Fibroblast of skin of abdomen (primary cell): ENCODE data around the gene NAT16.
"Not testable (repeated sequence)": the region's sequence is repeated elsewhere in the genome, so short reads cannot be mapped to it uniquely, and the experiment has no call there.

Experiments used
- DNase-seq: peaks from one replicate; pipeline ENCODE4 v3.0.0-alpha.2; 2013

Gene NAT16

DNA sequence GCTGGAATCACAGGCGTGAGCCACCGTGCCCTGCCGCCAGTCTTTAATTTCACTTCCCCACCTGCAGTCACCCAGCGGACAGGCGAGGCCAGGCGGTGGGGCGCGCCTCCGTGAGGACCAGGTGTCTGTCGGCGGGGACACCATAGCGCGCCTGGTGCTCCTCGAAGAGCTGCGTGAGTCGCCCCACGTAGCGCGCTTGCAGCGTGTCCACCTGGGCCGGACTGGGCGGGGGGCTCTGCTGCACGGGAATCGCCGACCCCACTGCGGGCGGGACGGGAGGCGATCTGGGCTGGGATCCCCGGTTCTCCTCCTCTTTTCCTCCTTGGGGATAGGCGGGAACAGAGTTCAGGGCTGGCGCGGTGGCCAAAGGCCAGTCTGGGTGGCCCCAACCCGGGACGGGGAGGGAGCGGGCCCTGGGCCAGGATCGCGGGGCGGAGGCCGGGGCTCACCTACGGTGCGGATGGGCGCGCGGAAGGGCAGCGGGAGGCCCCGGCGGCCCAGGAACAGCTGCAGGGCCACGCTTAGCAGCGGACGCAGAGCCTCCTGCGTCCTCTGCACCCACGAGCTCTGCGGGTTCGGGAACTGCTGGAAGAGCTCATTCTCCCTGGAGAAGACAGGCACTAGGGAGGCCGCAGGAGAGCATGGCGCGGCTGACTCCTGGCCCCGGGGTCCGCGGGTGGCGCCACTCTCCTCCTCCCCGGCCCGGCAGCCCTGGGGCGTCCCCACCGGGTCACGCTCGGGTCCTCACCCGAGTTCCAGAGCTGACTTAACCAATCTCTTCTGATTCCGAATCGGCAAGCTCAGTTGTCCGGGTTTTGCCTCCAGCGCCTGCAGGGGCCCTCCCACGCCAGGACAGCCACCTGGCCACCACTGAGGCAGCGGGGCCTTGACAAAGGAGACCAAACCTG, 21.9 kb upstream of the NAT16 start:
- DNase-seq: no peak

DNA sequence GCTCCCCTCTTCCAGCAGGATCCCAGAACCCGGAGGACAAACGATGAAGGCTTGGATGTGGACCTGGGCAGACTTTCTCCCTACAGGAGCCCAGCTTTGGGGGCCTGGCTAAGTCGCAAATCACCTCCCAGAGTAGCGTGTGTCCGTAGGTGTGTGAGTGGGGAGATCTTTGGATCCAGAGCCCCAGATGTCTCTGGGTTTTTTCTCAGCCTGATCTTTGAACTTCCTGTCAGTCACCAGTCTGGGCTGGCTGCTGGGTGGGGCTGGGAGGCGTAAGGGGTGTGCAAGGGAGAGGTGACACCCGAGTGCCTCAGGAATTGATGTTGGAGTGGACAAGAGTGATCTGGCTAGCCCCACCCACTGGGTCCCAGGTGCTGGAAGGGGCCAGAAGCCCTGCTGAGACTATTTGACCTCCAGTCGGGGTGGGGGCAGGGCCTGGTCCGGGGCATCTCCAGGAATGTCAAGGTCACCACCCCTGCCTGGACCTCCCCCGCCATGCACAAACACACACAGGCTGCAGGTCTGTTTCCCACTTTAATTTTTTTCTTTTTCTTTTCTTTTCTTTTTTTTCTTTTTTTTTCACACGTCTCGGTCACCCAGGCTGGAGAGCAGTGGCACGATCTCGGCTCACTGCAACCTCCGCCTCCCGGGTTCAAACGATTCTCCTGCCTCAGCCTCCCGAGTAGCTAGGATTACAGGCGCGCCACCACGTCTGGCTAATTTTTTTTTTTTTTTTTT, 20.9 kb upstream of the NAT16 start, which contains the start of gene MOGAT3:
TSS of gene MOGAT3 (minus strand) at position 175 of the 738 bp plus-strand sequence. CDS start 182 bp downstream, outside the sequence.
- no peak for DNase-seq

DNA sequence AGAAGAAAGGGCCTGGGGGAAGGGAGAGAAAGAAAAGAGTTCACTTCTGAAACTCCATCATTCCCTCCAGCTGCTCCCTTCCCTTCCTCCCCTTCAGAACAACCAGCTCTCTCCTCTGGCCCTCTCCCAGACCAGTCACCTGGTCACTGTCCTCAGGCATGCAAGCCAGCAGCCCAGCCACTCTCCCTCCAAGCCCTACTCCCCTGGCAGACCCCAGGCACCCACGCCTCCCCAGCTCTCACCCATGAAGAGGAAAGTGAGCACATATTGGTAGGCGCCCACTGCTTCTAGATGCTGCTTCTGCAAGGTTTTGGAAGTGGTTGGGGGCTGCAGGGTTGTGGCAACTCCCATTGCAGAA, 20.4 kb upstream of the NAT16 start:
- DNase-seq: no peak

DNA sequence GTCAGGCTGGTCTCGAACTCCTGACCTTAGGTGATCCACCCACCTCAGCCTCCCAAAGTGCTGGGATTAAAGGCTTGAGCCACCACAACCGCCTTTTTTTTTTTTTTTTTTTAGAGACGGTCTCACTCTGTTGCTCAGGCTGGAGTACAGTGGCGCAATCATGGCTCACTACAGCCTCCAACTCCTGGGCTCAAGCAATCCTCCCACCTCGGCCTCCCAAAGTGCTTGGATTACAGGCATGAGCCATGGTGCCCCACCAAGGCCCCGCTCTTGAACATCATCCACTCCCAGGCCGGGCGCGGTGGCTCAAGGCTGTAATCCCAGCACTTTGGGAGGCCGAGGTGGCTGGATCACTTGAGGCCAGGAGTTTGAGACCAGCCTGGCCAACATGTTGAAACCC, 19.4 kb upstream of the NAT16 start:
- not testable (repeated sequence) for DNase-seq

DNA sequence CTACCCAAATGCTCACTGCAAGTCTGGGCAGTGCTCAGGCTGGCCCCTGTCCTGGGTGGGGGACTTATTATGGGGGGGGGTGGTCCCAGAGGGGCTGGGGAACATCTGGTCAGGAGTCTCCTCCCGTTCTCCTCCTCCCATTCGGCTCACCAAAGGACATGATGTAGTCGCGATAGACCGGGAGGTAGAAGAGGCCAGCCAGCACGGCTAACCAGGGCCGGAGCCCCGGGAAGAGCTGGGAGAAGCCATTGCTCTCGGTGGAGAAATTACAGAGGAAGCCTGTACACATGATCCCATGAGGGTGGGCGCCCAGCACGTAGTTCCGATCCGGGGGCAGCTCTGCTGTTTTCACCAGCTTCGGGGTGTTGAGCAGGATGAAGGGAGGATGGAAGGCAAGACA, 18.4 kb upstream of the NAT16 start:
- no peak for DNase-seq

DNA sequence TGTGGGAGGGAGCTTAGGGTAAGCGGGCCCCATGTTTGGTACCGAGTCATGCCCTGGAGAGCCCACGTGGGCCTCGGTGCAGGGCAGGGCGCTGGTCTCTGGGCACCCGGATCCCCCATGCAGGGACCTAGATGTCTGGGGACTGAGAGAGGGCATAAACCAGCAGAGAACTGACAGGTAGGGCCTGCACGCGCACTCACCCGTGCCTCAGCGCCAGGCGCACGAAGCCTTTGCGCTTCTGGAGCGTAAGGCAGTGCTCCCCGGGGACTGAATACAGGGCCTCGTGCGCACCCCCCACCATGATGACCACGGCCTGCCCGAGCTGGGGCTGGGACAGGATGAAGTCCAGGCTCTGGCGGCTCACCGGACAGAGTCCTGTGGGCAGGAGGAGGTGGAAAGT, 17.9 kb upstream of the NAT16 start:
- no peak for DNase-seq

DNA sequence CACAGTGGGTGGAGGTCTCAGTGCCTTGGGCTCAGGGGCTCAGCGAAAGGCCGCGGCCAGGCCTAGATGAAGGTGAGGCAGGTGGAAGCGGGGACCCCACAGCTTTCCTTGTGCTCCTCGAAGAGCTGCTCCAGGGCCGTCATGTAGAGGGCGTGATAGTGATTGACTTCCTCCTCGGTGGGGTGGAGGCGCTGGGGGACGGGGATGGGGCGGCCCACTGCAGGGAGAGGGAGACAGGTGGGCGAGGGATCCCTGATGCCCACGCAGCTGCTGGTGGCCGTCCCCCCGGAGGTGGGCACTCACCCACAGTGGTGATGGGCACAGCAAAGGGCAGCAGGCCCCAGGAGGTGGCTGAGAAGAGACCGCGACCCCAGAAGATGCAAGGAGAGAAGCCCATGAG, 15.8 kb upstream of the NAT16 start:
- no peak for DNase-seq

DNA sequence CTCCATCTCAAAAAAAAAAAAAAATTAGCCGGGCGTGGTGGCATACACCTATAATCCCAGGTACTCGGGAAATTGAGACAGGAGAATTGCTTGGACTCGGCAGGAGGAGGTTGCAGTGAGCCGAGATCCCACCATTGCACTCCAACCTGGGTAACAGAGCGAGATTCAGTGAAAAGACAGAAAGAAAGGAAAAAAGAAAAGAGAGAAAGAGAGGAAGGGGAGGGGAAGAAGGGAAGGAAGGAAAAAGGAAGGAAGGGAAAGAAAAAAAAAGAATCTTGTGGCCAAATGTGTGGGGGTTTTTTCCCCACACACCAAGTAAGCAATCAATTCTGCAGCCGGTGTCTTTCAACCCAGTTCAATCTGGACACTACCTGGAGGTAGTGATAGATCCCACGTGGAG, 9.0 kb upstream of the NAT16 start:
- no peak for DNase-seq

DNA sequence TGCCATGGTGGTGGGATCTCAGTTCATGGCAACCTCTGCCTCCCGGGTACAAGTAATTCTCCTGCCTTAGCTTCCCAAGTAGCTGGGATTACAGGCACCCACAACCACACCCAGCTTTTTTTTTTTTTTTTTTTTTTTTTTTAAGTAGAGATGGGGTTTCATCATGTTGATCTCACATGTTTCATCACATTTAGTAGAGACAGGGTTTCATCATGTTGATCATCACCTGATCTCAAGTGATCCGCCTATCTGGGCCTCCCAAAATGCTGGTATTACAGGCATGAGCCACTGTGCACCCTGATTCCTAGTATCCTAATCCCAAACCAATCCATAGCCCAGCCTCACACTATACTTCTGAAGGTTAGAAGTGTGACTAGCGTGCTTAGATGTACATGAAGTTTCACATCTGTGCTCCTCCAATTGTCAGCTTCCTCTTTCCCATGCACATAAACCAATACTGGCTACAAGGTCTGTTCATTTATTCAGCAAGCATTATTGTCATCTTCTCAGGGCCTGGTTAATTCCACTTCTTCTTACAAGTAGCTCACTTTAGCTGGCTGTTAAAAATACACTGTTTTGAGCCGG, 6.8 kb upstream of the NAT16 start:
- DNase-seq: no peak

DNA sequence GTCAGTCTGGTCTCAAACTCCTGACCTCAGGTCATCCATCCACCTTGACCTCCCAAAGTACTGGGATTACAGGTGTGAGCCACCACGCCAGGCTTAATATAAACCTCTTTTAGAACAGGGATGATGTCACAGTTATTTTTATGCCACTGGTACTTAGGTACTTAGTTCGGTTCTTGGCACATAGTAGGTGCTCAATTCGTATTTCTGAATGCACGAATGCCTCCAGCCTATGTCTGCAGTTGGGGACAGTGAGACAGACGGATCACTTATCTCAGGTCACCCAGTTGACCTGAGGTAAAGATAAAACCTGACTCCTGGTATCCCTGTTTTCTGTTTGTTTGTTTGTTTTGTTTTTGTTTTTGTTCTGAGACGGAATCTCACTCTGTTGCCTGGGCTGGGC, 6.1 kb upstream of the NAT16 start:
- DNase-seq: no peak

DNA sequence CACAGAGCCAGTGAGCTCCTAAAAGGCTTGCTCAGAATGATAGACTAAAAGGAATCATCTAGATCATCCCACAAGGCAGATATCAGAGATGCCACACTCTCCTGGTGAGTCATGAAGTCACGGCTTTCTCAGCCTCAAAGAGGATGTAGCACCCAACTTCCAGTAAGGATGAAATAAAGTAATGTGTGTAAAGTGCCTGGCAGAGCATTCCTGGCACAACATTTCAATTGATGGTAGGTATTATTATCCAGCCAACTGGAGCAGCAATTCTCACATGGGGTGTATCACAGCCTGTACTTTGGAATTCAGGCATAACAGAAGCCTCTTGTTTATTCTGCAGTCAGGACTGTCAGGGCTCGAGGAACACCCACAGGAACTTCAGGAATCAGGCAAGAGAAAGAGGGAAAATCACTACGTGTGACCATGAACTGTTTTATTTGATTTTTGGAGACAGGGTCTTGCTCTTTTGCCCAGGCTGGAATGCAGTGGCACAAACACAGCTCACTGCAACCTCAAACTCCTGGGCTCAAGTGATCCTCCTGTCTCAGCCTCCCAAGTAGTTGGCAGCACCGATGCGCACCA, 5.3 kb upstream of the NAT16 start:
- no peak for DNase-seq

DNA sequence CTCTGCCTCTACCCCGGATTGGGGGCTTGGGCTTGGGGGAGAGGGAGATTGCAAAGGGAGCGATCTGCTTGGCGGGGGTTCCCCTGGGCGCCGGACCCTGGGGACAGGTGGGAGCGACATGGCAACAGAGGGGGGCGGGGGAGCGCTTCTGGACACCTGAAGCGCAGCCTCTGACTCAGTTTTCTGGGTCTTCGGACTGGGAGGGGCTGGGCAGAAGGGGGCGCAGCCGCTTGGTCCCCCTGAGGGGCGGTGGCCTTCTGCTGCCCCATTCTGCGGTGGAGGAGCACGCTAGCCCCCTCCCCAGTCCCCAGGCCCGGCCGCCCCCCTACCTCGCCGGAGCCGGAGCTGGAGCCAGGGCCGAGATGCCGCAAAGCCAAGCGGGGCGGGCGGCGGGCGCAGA, 380 bp downstream of the NAT16 start:
- no peak for DNase-seq

DNA sequence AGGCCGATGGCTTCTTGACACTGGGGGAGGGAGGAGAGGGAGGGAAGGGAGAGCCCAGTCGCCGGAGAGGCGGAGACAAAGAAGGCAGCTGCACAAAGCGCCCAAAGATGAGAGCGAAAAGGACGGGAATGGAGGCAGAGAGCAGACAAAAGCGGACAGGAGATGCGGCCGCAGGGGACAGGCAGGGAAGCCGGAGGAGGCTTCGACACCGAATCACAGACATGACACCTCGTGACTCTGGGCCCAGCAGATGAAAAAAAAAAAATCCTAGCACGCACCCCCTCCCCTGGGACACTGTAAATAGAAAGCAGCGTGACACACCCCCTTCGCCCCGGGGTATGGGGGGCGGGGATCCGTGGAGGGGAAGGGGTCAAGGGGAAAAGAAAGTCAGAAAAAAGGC, 976 bp downstream of the NAT16 start:
- no peak for DNase-seq

DNA sequence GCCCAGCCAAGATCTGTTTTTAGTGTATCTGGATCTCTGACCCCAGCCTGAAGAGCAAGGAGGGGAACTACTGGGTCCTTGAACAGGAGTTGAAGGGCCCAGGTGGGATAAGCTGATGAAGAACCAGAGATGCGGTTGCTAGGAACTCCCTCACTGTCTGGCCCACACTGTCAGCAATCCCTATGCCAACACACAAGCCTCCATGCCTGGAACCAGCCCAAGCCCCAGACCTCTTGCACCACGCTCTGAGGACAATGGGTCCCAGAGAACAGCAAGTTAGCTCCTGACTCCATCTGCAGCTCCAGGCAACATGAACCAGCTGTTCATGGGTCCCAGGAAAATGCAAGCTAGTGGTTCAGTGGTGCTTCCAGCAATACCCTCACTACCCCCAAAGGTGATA, 2.4 kb downstream of the NAT16 start:
- no peak for DNase-seq

DNA sequence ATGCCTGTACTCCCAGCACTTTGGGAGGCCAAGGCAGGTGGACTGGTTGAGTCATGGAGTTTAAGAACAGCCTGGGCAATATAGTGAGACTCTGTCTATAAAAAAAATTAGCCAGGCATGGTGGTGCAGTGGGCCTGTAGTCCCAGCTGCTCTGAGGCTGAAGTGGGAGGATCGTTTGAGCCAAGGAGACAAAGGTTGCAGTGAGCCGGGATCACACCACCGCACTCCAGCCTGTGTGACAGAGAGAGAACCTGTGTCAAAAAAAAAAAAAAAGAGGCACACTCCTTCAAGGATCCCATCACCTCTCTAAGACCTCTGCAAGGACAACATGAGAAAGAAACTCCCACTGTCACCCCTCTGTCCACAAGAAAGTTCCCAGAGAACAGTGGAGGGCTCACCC, 4.4 kb downstream of the NAT16 start:
- DNase-seq: no peak

DNA sequence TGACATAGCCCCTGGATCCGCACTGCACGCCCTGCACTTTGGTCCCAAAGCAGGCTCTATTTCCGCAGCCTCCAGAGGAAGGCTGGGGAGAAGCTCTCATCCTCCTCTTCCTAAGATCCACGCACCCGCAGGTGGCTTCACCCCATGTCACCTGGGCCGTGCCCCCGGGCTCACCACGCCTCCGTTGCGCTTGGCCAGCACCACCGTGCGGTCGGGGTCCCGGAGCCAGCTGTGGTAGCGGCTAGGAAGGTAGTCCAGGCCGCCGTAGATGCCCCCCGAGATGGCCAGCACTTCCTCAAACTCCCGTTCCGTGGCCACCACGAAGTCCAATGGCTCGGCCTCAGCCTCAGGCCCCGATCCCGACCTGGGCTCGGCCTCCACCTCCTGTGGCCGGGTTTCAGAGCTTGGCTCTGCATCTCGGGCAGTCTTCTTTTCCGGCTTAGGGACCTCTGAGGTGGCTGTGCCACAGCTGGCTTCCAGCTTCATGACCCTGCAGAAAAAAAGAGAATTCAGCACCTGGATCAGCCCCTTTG, 5.7 kb downstream of the NAT16 start:
- DNase-seq: no peak

DNA sequence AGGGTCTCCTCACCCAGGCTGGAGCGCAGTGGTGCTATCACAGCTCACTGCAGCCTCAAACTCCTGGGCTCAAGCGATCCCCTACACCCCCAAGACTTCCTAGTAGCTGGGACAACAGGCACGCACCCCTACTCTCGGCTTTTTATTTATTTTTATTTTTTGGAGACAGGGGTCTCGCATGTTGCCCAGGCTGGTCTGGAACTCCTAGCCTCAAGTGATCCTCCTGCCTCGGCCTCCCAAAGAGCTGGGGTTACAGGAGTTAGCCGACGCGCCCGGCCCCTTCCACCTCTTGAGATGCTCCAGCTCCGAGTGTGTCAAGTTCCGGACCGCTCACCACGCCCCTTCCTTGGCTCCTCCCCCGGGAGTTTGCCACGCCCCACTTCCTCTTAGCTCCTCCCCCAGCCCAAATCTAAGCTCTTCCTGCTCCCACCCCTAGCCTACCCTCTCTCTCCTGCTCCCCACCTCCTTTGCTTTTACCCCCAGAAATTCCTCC, 6.3 kb downstream of the NAT16 start:
- DNase-seq: no peak

DNA sequence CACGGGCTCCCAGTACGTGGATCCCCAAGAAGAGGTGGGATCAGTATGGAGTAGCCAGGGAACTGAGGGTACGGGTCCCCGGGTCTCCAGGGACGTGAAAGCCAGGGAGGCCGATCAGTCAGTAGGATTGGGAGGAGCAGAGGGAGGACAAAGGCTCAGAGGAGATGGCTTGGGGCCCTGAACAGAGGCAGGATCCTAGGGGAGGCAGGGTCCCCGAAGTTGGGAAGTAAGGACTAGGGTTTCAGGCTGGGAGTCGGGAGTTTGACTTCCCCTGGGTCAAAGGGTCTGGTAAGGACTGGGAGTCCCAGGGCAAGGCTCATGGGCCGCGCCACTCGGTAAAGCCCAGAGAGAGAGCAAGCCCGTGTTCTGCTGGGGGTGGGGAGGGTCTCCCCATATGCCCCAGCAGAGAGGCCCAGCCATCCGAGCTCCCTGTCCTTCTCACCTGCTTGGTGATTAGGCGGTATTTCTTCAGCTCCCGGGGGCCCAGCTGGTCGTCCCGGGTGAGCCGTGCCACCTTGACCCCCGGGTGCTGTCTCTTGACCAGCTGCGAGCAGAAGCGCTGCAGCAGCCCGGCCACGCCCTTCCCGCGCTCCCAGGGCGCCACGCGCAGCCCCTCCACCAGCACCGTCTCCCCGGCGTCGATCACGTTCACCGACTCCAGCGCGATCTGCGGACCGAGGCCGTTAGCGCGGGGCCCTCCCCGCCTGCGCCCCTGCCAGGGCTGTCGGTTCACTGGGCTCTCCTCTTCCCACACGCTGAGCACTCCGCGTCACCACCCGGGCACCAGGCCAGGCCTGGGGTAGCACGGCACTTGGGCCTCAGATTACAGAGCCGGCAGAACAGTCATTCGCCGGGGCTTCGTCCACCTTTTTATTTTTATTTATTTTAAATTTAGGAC, 7.0 kb downstream of the NAT16 start:
- DNase-seq: peak; percentile 45

DNA sequence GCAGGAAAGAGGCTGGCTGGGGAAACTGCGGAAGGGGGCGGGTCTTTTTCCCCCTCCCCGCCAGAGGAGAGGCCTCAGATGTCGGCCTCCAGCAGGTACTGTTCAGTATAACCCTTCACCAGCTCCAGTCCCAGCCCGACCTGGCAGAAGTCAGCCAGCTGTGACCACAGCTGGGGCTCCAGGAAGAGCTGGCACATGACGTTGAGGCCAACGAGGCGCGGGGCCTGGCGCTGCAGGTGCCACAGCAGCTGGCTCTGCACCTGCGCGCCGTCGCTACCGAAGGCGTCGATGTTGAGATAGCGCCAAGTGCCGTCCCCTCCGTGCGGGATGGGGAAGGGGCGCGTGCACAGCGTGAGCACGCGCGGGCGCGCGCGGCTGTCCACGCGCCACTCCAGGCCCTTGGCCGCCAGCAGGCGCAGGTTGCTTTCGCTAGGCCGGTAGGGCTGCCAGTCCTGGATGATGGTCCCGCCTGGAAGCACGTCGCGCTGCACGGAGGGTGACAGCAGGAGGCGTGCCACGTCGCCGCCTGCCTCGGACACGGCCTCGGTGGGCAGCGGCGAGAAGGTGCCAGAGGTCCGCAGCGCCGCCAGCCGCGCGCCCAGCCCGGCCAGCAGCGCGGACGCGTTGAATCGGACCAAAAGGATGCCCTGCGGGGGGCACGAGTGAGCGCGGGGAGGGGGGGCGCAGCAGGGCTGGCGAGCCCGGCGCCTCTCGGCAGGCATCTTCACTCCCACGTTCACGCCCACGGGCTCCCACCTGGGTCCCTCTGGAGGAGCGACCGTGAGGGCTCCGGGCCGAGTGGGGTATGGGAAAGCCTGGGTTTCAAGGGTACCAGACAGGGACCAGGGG, 7.9 kb downstream of the NAT16 start:
- DNase-seq: no peak

DNA sequence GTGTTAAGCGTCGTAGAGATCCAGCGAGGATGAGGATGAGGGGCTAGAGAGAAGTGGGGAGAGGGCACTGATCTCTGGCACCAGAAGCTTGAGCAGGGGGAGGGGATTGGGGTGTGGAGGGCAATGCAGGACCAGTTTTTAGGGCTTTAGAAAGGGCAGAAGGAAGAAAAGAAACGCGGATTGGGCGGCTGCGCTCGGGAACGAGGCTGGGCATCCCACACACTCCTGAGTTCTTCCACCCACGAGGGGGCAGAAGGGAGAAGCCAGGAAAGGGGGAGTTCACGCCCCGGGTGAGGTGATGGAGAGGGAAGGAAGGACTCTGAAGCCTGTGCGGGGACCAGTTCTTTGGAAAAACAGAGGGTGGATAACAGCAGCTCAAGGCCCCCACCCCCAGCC, 8.7 kb downstream of the NAT16 start:
- DNase-seq: no peak
